HCT116 (cell line): Measurements from ENCODE around the gene TUBGCP5. TPM values are rescaled to one million over a fixed set of nuclear protein-coding genes. Genes with fewer than 3 reads are reported as not detected.

Source experiments
- ATAC-seq: fragments of 200-7000 bp; cut with Tn5 transposase; 2 replicates; pipeline ENCODE4 v1.9.1; 2020; ENCODE audit warnings: mild to moderate bottlenecking, moderate library complexity
- BruUV-seq: library from RNA; stranded (reverse); fragments of 400-500 nt; replicated peaks from 2 replicates; lab custom pipeline; 2021; lab: Mats Ljungman, UMichigan
- CTCF ChIA-PET: fragments of 300-600 bp; sonication (Branson Sonifier 250); formaldehyde crosslinking; loops from one replicate; lab custom pipeline; 2021; ENCODE audit warnings: antibody characterized with exemption; lab: Charles Lee
- POLR2A ChIA-PET: fragments of 300-600, 350-600 bp; sonication (Branson Sonifier 250); formaldehyde crosslinking; loops from one replicate; lab custom pipeline; 2021; ENCODE audit warnings: antibody characterized with exemption; lab: Charles Lee
- RAD21 ChIA-PET, 2 experiments: fragments of 300-600 bp; sonication (Branson Sonifier 250); formaldehyde crosslinking; loops; one replicate each; lab custom pipeline; 2023; ENCODE audit warnings: low total read pairs in 2 of 2; ENCODE audit not compliant: uncharacterized antibody in 2 of 2, unreplicated experiment in 2 of 2, low non-redundant PET in 1 of 2; lab: Charles Lee
- DNase-seq: peaks from one replicate; pipeline ENCODE4 v3.0.0-alpha.2; 2010; ENCODE audit warnings: low read depth, low spot score
- H2AFZ ChIP-seq: fragments of 200-600 bp; shearing (Covaris generic), sonication (generic); 2 replicates; pipeline ENCODE4 v1.6.1; 2017; ENCODE audit warnings: low read depth, mixed run types, mixed read lengths, antibody characterized with exemption, low read length; ENCODE audit not compliant: poor library complexity, severe bottlenecking
- H3K27ac ChIP-seq: 2 replicates; pipeline ENCODE4 v1.5.1; 2012; ENCODE audit warnings: low read depth, low read length
- H3K27me3 ChIP-seq: fragments of 200-600 bp; sonication (generic); 2 replicates; pipeline ENCODE4 v1.6.1; 2016; ENCODE audit warnings: mixed run types, low read length, mixed read lengths; ENCODE audit not compliant: insufficient read depth
- H3K36me3 ChIP-seq, 2 experiments: fragments of 200-500 bp in 1 of 2; fragments of 200-600 bp in 1 of 2; sonication (Bioruptor generic) in 1 of 2; sonication (generic) in 1 of 2; 2 replicates each; pipeline versions ENCODE4 v1.5.1 to v1.6.1; 2014 to 2016; ENCODE audit warnings: low read length in 2 of 2, inconsistent platforms in 1 of 2, mixed read lengths in 1 of 2, mixed run types in 1 of 2; ENCODE audit not compliant: insufficient read depth in 2 of 2, control insufficient read depth in 1 of 2
- H3K4me1 ChIP-seq, 2 experiments: fragments of 200-600 bp in 1 of 2; sonication (generic) in 1 of 2; 2 replicates each; pipeline versions ENCODE4 v1.5.1 to v1.6.1; 2012 to 2017; ENCODE audit warnings: low read length in 2 of 2, inconsistent platforms in 1 of 2, mild to moderate bottlenecking in 1 of 2, mixed read lengths in 1 of 2, mixed run types in 1 of 2, moderate library complexity in 1 of 2; ENCODE audit not compliant: insufficient read depth in 2 of 2, control insufficient read depth in 1 of 2
- H3K4me2 ChIP-seq: fragments of 200-600 bp; sonication (generic); 2 replicates; pipeline ENCODE4 v1.6.1; 2017; ENCODE audit warnings: mixed run types, low read length, mixed read lengths
- H3K4me3 ChIP-seq, 2 experiments: fragments of 200-600 bp in 1 of 2; sonication (generic) in 1 of 2; replicated peaks in 1 of 2; 2 replicates each; pipeline ENCODE4 v1.5.1; 2011 to 2016; ENCODE audit warnings: low read length in 2 of 2, control low read depth in 1 of 2, low read depth in 1 of 2, mild to moderate bottlenecking in 1 of 2, mixed read lengths in 1 of 2, mixed run types in 1 of 2
- H3K79me2 ChIP-seq: fragments of 200-600 bp; sonication (generic); 2 replicates; pipeline ENCODE4 v1.6.1; 2017; ENCODE audit warnings: mild to moderate bottlenecking, mixed run types, low read length, moderate library complexity, mixed read lengths; ENCODE audit not compliant: insufficient read depth
- H3K9ac ChIP-seq: fragments of 200-600 bp; sonication (generic); 2 replicates; pipeline ENCODE4 v1.6.1; 2016; ENCODE audit warnings: low read length, mixed read lengths
- H3K9me2 ChIP-seq: fragments of 200-600 bp; sonication (generic), shearing (Covaris generic); 2 replicates; pipeline ENCODE4 v1.6.1; 2017; ENCODE audit warnings: mixed run types, mild to moderate bottlenecking, moderate library complexity; ENCODE audit not compliant: insufficient read depth
- H3K9me3 ChIP-seq, 2 experiments: fragments of 200-500 bp in 1 of 2; fragments of 200-600 bp in 1 of 2; sonication (Bioruptor generic) in 1 of 2; sonication (generic) in 1 of 2; 2 replicates each; pipeline ENCODE4 v1.6.1; 2014 to 2017; ENCODE audit warnings: low read length in 2 of 2, mixed read lengths in 2 of 2, inconsistent platforms in 1 of 2, low read depth in 1 of 2, mild to moderate bottlenecking in 1 of 2, mixed run types in 1 of 2, moderate library complexity in 1 of 2; ENCODE audit not compliant: control insufficient read depth in 1 of 2, insufficient read depth in 1 of 2
- H4K20me1 ChIP-seq: fragments of 200-600 bp; sonication (generic), shearing (Covaris generic); 2 replicates; pipeline ENCODE4 v1.6.1; 2017; ENCODE audit warnings: mixed run types, mild to moderate bottlenecking, moderate library complexity; ENCODE audit not compliant: insufficient read depth
- EGR1 ChIP-seq: IDR thresholded peaks from 2 replicates; pipeline ENCODE4 v1.6.1; 2012; ENCODE audit warnings: low read depth
- POLR2A ChIP-seq: IDR thresholded peaks from 2 replicates; pipeline ENCODE4 v1.7.0; 2011; ENCODE audit warnings: borderline replicate concordance; ENCODE audit not compliant: insufficient read depth, insufficient read length; ENCODE audit errors: extremely low read depth
- REST ChIP-seq: IDR thresholded peaks from 2 replicates; pipeline ENCODE4 v1.6.1; 2012; ENCODE audit warnings: low read depth
- TCF7L2 ChIP-seq: IDR thresholded peaks from 2 replicates; pipeline ENCODE4 v1.7.0; 2011; ENCODE audit warnings: borderline replicate concordance, inconsistent platforms; ENCODE audit not compliant: insufficient read depth, insufficient read length; ENCODE audit errors: extremely low read depth
- ZNF274 ChIP-seq: fragments of 200-500 bp; sonication (Bioruptor generic); IDR thresholded peaks from 2 replicates; pipeline ENCODE4 v1.6.1; 2014; ENCODE audit warnings: mild to moderate bottlenecking, low read depth, low read length, inconsistent platforms
- intact Hi-C: fragments of 100-400 bp; cut with micrococcal nuclease; formaldehyde crosslinking; loops from 2 replicates; pipeline ENCODE4 v1.10.0; 2022
- total RNA-seq: library from RNA; stranded (reverse); gene quantifications from one replicate; pipeline ENCODE4 v1.2.1, GENCODE V29; 2021; ENCODE audit not compliant: unreplicated experiment
- TF ChIP-seq, protein P1 (sequence below): IDR thresholded peaks from 2 replicates; pipeline ENCODE4 v1.6.1; 2012

The TUBGCP5 gene
- total RNA-seq, 1 experiment from 2014 or later = 17.9 TPM

DNA sequence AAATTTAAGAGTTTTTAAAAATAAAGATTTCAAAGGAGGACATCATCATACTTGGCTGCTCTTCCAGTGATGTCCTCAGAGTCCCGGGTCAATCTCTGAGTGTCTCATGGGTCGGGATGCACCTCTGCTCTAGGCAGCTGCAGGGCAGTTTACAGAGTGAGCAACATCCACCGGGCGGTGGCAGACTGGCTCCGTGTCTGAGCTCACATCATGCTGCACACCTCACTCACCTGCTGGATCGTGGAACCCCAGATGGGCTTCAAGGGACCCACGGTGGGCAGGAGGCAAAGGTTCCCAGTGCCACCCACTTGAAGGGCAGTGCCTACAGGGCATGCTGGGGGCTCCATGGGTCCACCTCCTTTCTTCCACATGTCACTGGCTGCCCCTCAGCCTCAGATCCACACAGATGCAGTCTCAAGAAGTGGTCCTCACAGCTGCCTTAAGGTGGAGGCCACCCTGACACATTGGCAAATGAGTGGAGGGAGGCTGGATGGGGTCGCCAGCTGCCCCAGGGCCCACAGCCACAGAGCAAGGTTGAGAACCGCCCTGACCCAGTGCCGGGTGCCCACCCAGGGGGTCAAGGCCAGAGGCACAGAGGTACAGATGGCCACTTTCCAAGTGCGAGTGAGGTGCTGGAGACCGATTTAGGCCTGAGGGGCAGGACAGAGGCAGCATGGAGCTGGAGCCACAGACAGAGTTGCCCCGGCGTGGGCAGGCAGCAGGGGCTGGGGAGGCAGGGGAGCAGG, 84.4 kb downstream of the TUBGCP5 start:
- POLR2A ChIA-PET = no interaction called here
- no peak overlapping the region for H3K9ac ChIP-seq
- ATAC-seq (no peak), DNase-seq (no peak)
- no peak overlapping the region for H3K4me2 ChIP-seq
- no peaks in the 10 kb centered on the region for H3K36me3 ChIP-seq
- no peak overlapping the region for H3K27ac ChIP-seq
- no peaks in the 10 kb centered on the region for H3K27me3 ChIP-seq
- RAD21 ChIA-PET = no interaction called here
- no peaks in the 10 kb centered on the region for H4K20me1 ChIP-seq
- no peaks in the 10 kb centered on the region for H3K4me1 ChIP-seq
- H3K9me2 ChIP-seq = no peaks in the 10 kb centered on the region
- CTCF ChIA-PET = no interaction called here
- no peak overlapping the region for H2AFZ ChIP-seq
- BruUV-seq = no TSS peak
- H3K9me3 ChIP-seq = no peaks in the 10 kb centered on the region
- intact Hi-C loops = no loop called here
- TF ChIP-seq ZNF274 = no peak
- no peak for TF ChIP-seq POLR2A
- no peak for TF ChIP-seq REST
- TF ChIP-seq EGR1 = no peak
- no peak for TF ChIP-seq TCF7L2
- TF ChIP-seq, protein P1, sequence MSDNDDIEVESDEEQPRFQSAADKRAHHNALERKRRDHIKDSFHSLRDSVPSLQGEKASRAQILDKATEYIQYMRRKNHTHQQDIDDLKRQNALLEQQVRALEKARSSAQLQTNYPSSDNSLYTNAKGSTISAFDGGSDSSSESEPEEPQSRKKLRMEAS = no peak
- H3K79me2 ChIP-seq = peaks cover 97% of the 10 kb centered on the region
- H3K4me3 ChIP-seq = no peak overlapping the region
